Urinary bladder (tissue), 4 donors: ENCODE data around the gene ZW10. TPM values are rescaled to one million over a fixed set of nuclear protein-coding genes. Genes with fewer than 3 reads are reported as not detected.
"Not testable (repeated sequence)": the region's sequence is repeated elsewhere in the genome, so short reads cannot be mapped to it uniquely, and the experiment has no call there.

Experiments used
- DNase-seq: peaks from one replicate; pipeline ENCODE4 v3.0.0-alpha.2; 2015; ENCODE audit errors: extremely low spot score
- H3K27ac ChIP-seq: one replicate; pipeline ENCODE4 v1.5.1; 2013; ENCODE audit warnings: low read depth, mild to moderate bottlenecking, moderate library complexity
- H3K36me3 ChIP-seq: one replicate; pipeline ENCODE4 v1.6.1; 2013; ENCODE audit warnings: mild to moderate bottlenecking, moderate library complexity; ENCODE audit not compliant: insufficient read depth
- H3K4me1 ChIP-seq: one replicate; pipeline ENCODE4 v1.6.1; 2013; ENCODE audit warnings: mild to moderate bottlenecking, moderate library complexity; ENCODE audit not compliant: insufficient read depth
- H3K4me3 ChIP-seq: one replicate; pipeline ENCODE4 v1.5.1; 2013; ENCODE audit warnings: low read depth, low read length
- whole genome bisulfite sequencing: extraction: QIAGEN DNeasy Blood & Tissue Kit; methylation state at CpG from one replicate; pipeline ENCODE4 v1.1.7; 2013; 5-methylcytosine and 5-hydroxymethylcytosine counted together
- polyA plus RNA-seq: library from polyadenylated mRNA; stranded (reverse); fragments of 200-250 nt; gene quantifications from one replicate; pipeline ENCODE4 v1.2.3, GENCODE V29; 2013
- total RNA-seq: library from RNA; depleted of rRNA; stranded (reverse); fragments of >200 nt; gene quantifications from one replicate; pipeline ENCODE4 v1.2.3, GENCODE V29; 2014
- donor health status: healthy with polysubstance abuse.
- donor health status: healthy.

ZW10 gene
- total and polyA plus RNA-seq, 2 donors, result 7.9 to 28.0 TPM

DNA sequence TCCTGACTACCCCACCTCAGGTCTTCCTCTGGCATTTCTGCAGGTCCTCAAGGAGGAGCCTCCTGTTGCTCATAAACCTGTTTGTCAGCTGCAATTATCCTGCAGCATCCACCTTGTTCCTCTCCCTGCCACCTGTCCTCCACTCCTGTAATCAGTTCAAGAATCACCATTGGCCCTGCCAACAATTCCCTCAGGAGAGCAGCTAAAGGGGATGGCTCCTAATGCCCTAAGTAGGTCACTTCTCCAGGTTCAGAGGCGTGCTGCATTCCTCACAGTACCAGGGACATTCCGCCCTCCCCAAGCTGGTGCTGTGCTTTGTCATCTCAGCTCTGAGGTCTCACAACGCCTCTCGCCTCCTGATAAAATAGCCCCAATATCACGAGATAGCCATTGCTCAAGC, 8.2 kb upstream of the ZW10 start:
- no peak for DNase-seq
- H3K36me3 ChIP-seq, result no peaks in the 10 kb centered on the region
- H3K27ac ChIP-seq, result no peak overlapping the region
- no peaks in the 10 kb centered on the region for H3K4me1 ChIP-seq
- no peak overlapping the region for H3K4me3 ChIP-seq
- 75% methylated on average over 5 of the region's 5 CpGs for WGBS

DNA sequence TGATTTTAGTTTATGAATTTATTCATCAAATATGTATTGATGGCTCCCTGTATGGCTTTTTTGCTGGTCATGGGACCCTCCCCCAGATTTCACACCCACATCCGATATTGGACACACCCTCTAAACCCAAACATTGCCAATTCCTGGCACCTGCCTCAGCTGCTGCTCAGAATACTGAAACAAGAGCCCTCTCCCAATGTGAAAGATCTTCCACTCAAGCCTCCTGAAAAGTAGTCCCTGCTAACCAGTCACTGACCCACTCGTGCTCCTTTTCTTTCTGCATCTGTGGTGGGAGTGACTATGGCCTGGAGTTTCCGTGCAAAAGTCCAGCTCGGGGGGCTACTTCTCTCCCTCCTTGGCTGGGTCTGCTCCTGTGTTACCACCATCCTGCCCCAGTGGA, 6.0 kb upstream of the ZW10 start, which contains the start of gene CLDN25:
TSS of gene CLDN25 (plus strand) at position 301 of the 400 bp plus-strand sequence. CDS start at position 301, 0 bp downstream.
- H3K36me3 ChIP-seq, result no peaks in the 10 kb centered on the region
- 80% methylated on average over 4 of the region's 4 CpGs for WGBS
- no peaks in the 10 kb centered on the region for H3K4me1 ChIP-seq
- no peak for DNase-seq
- H3K27ac ChIP-seq, result no peak within 1 kb of the TSS
- H3K4me3 ChIP-seq, result no peak within 1 kb of the TSS

DNA sequence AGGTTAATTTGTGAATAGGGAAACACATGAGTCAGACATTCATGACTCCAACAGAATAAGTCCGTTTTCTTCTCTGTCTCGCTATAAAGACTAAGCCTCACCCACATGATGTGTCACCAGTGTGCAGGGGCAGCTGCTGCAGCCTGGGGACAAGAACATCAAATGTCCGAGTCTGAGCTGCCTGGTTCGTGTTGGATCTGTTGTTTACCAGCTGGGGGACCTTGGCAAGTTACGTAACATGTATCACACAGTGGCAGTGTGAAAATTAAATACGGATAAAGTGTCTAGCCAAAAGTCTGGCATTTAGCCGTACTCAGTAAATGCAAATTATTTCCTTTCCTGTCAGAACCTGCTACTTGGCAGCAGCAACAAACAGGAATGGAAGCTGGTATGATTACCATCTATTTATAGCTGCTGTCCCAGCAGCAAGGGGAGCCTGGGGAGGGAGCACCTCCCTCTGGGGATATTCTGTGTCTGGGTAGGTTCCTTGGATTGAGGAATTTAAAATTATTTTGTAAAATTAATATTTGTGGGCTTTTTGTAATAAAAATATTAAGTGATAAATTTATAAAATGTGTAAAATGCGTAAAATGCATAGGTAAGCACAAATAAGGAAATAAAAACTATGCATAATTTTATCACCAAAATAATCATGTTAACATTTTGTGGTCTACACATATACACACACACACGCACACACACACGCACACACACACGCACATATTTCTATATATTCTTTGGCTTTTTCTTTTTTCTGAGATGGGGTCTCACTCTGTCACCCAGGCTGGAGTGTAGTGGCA, 4.8 kb upstream of the ZW10 start:
- Histone ChIP-seq H3K27ac (no peak overlapping the region), H3K36me3 (no peaks in the 10 kb centered on the region), H3K4me1 (no peaks in the 10 kb centered on the region), H3K4me3 (no peak overlapping the region)
- whole genome bisulfite sequencing, result 46% methylated on average over 11 of the region's 11 CpGs
- peak; percentile 41 for DNase-seq

DNA sequence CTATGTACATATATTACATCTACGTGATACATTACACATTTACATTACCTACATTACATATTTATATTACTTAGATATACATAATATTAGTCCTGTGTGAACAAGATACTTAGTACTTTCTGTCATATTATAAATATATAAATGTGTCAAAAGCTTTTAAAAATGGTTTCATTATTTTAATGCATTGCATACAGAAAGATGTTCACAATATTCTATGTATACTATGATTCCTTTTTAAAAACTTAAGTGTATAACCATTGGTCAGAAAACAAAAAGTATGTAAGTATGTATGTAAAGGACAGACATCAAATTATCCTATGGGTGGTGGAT, 647 bp upstream of the ZW10 start:
- Histone ChIP-seq H3K4me1 (no peaks in the 10 kb centered on the region), H3K4me3 (no peak overlapping the region), H3K36me3 (peaks cover 3% of the 10 kb centered on the region), H3K27ac (no peak overlapping the region)
- WGBS, result 0% methylated on average over 1 of the region's 1 CpG
- DNase-seq, result no peak

DNA sequence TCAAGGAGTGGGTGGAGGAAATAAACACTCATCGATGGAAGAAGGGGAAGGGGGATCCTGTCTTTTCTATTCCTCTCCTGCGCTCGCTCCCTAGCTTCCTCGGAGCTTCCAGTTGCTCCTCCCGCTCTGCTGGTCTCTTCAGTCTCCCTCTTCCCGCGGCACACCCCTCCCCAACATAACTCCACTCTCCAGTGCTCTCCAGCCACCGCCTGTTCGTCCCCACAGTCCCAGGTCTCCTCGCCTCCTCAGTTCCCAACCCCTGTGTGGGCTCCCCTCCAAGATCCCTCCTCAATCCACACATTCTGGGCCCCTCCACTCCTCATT, 438 bp downstream of the ZW10 start:
- Histone ChIP-seq H3K27ac (peak overlapping the region; percentile 24), H3K4me1 (no peaks in the 10 kb centered on the region), H3K36me3 (peaks cover 3% of the 10 kb centered on the region), H3K4me3 (peak overlapping the region; percentile 60)
- peak; percentile 2 for DNase-seq
- 1% methylated on average over 10 of the region's 10 CpGs for WGBS

DNA sequence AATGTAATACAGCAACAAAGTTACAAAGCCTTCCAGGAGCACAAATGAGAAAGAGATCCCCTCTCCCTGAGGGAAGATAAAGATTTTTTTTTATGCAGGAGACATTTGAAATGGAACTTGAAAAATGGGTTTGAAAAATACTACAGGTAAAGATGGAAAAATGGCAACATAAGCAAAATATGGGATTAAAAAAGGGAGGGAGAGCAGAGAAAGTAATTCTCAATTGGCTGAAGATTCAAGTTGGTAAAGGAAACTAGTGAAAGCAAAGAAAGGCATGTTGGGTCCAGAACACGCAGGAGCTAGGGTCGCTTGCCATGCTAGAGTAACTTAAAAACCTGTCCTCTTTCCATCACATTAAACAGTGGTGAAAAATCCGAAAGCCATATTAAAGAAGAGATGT, 1.5 kb downstream of the ZW10 start:
- Histone ChIP-seq H3K27ac (no peak overlapping the region), H3K4me3 (no peak overlapping the region), H3K4me1 (no peaks in the 10 kb centered on the region), H3K36me3 (peaks cover 3% of the 10 kb centered on the region)
- DNase-seq, result no peak
- WGBS, result 77% methylated on average over 3 of the region's 3 CpGs

DNA sequence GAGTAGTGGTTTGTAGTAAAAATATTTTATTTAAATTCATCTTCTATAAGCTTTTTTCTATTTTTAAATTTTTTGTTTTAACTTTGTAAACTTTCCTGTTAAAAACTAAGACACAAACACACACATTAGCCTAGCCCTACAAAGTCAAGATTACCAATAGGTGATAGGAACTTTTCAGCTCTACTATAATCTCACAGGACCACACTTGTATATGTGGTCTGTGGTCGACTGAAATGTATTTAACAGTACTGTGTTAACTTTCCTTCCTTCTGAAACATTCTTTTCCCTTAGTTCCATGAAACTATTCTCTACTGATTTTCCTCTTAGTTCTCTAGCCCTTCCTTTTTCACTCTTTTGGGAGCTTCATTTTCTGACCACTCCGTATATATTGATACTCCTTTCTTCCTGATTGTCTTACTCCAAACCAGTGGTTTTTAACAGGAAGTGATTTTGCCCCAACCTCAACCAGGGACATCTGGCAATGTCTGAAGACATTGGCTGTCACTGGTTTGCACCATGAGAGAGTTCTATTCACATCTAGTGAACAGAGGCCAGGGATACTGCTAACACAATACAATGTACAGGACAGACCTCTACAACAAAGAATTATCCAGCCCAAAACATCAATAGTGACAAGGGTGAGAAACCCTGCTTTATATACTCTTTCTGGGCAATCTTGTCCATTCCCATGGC, 8.8 kb downstream of the ZW10 start:
- no peaks in the 10 kb centered on the region for H3K4me1 ChIP-seq
- peaks cover 4% of the 10 kb centered on the region for H3K36me3 ChIP-seq
- no peak for DNase-seq
- WGBS, result 89% methylated on average over 2 of the region's 2 CpGs
- H3K27ac ChIP-seq, result no peak overlapping the region
- no peak overlapping the region for H3K4me3 ChIP-seq

DNA sequence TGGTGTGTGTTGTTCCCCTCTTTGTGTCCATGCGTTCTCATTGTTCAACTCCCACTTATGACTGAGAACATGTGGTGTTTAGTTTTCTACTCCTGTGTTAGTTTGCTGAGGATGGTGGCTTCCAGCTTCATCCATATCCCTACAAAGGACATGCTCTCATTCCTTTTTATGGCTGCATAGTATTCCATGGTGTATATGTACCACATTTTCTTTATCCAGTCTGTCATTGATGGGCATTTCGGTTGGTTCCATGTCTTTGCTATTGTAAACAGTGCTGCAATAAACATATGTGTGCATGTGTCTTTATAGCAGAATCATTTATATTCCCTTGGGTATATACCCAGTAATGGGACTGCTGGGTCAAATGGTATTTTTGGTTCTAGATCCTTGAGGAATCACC, 10.5 kb downstream of the ZW10 start:
- not testable (repeated sequence) for H3K4me1 ChIP-seq, H3K4me3 ChIP-seq, H3K36me3 ChIP-seq, DNase-seq, H3K27ac ChIP-seq
- whole genome bisulfite sequencing, result 96% methylated on average over 2 of the region's 2 CpGs

DNA sequence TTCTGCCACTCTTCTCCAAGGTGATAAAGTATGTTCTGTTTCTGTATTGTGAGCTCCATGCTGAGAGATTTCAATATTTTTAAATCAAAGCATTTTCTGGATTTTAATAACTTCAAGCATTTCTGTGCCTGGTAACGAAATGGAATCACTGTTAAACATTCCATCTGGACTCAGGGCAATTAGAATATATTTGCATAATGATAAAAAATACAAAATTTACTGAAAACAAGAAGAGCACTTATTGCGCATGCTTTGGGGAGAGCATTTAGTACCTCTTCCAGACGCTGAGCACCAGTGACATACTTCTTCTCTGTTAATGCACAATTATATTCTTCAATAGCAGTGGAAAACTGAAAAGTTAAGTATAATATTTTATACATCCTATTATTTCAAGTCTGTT, 13.3 kb downstream of the ZW10 start:
- no peaks in the 10 kb centered on the region for H3K36me3 ChIP-seq
- no peak overlapping the region for H3K4me3 ChIP-seq
- H3K4me1 ChIP-seq, result no peaks in the 10 kb centered on the region
- DNase-seq, result no peak
- no peak overlapping the region for H3K27ac ChIP-seq
- WGBS, result 94% methylated on average over 3 of the region's 3 CpGs

DNA sequence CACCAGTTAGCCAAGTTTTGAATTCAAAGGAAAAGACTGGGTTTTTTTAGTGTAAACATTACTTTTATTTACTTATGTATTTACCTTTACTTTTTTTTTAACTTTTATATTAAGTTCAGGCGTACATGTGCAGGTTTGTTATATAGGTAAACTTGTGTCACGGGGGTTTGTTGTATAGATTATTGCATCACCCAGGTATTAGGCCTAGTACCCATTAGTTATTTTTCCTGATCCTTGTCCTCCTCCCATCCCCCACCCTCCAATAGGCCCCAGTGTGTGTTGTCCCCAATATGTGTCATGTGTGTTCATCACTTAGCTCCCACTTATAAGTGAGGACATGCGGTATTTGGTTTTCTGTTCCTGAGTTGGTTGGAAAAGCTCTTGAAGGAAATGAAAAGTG, 20.6 kb downstream of the ZW10 start:
- no peak for DNase-seq
- WGBS, result 96% methylated on average over 3 of the region's 3 CpGs
- Histone ChIP-seq H3K36me3 (peaks cover 5% of the 10 kb centered on the region), H3K4me1 (no peaks in the 10 kb centered on the region), H3K4me3 (no peak overlapping the region), H3K27ac (no peak overlapping the region)

DNA sequence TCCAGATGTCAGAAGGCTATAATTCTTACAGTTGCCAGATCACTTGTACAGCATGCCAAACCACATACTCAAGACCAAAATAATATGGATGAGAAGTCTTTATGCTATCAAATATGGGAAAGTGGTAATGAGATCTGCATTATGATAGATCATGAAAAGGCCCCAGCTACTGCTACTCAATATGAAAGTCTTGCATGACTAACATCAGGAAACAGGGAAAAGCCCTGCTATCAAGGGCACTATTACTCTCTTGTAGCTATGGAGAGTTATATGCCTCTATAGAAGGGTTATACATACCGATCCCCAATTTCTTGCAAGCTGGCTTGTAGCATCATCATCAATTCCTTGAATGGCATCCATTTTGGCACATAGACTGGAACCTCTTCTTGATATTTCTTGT, 37.2 kb downstream of the ZW10 start:
- no peaks in the 10 kb centered on the region for H3K4me1 ChIP-seq
- peaks cover 11% of the 10 kb centered on the region for H3K36me3 ChIP-seq
- DNase-seq, result no peak
- no peak overlapping the region for H3K4me3 ChIP-seq
- WGBS, result 97% methylated on average over 1 of the region's 1 CpG
- H3K27ac ChIP-seq, result no peak overlapping the region

DNA sequence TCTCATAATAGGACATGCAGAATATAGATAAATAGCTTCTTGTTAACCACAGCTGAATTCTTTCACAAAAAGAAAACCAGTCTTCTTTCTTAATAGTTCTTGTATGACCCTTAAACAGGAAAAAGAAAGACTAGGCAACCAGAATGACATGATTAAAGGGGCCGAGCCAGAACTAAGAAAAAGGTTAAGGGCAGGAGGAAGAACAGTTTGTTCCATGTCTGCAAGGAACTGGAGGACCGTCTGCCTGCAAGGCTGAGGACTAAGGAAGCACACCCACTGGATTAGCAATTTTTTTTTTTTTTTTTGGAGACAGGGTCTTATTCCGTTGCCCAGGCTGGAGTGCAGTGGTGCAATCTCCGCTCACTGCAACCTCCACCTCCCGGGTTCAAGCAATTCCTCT, 41.4 kb downstream of the ZW10 start:
- Histone ChIP-seq H3K4me1 (no peaks in the 10 kb centered on the region), H3K27ac (no peak overlapping the region), H3K36me3 (peaks cover 9% of the 10 kb centered on the region), H3K4me3 (no peak overlapping the region)
- DNase-seq, result no peak
- 91% methylated on average over 5 of the region's 5 CpGs for WGBS

DNA sequence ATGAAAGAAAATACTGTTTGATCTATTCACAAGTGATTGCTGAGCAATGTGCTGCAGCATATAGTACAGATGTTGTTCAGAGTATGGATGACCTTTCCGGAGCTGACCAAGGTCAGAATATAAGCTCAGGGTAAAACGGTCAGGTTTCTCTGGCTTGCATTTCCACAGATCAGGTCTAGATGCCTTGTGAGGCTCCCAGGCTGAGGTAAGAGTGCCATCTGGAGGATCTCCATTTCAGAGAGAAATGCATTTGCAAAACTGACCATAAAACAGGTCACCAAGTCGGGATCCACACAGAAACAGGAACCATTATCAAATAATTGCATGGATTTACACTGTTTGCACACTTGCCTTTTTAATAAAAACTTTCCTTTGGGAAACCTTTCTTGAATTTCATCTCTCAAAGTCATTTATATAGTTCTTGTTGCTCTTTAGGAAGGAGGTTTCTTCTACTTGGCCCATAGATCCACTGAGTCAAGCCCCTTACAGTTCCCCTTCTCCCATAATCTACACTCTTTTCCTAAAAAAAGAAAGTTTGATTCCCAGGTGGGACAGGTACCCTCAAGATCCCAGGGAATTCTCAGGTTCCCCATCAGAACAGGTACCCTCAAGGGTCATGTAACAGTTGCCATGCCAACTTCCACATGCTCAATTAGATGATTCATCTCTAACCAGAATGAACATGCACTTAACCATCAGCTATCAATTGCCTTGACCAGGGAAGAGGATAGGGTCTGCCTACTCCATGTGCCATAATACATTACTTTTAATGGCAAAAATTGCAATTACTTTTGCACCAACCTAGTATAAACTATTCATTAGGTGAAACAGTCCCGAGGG, 42.4 kb downstream of the ZW10 start:
- WGBS, result 34% methylated on average over 4 of the region's 4 CpGs
- H3K4me3 ChIP-seq, result no peak overlapping the region
- no peaks in the 10 kb centered on the region for H3K4me1 ChIP-seq
- peak; percentile 40 for DNase-seq
- no peak overlapping the region for H3K27ac ChIP-seq
- H3K36me3 ChIP-seq, result peaks cover 6% of the 10 kb centered on the region

DNA sequence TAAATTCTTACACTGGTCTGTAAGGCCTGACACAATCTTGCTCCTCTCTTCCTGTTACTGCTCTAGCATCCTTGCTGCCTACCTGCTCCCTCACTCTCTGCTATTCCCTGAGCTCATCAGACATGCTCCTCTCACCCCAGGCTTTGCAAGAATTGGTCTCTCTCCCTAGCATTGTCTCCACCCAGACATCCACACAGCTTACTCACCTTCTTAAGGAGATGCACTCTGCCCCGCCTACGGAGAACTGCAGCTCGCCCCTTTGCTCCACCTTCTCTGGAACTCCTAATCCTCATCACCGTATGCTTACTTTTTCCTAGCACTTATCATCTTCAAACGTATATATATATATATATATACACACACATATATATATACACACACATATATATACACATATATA, 44.0 kb downstream of the ZW10 start:
- WGBS, result 71% methylated on average over 5 of the region's 5 CpGs
- no peak overlapping the region for H3K4me3 ChIP-seq

More for the DNA sequence above, 44.0 kb downstream of the ZW10 start:
- peaks cover 6% of the 10 kb centered on the region for H3K36me3 ChIP-seq
- DNase-seq, result no peak
- H3K4me1 ChIP-seq, result no peaks in the 10 kb centered on the region
- H3K27ac ChIP-seq, result no peak overlapping the region
